GM18505 (cell line): ENCODE measurements around the gene FGD3.

ENCODE experiments used
- ATAC-seq: cut with Tn5 transposase; IDR thresholded peaks from one replicate; pipeline ENCODE4 v1.9.1; 2021; ENCODE audit not compliant: unreplicated experiment
- POLR2A ChIP-seq: IDR thresholded peaks from 4 replicates; pipeline ENCODE4 v1.6.1; 2011; ENCODE audit warnings: borderline replicate concordance; ENCODE audit not compliant: insufficient read depth, insufficient read length; ENCODE audit errors: extremely low read depth

The FGD3 gene

DNA sequence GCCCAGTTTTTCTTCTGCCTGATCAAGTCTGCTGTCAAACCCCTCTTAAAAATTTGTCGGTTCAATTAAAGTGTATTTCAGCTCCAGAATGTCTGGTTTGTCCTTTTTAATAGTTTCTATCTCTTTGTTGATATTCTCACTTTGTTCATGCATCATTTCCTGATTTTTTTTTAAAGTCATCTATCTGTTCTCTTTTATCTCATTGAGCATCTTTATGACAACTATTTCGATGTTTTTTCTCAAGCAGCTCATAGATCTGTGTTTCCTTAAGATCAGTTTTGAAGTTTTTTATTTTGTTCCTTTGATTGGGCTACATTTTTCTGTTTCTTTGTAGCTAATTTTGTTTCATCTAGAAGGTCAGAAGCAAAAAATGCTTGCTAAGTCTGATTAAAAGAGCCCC is 53.7 kb downstream of the FGD3 start:
- no peak for TF ChIP-seq POLR2A
- no peak for ATAC-seq

DNA sequence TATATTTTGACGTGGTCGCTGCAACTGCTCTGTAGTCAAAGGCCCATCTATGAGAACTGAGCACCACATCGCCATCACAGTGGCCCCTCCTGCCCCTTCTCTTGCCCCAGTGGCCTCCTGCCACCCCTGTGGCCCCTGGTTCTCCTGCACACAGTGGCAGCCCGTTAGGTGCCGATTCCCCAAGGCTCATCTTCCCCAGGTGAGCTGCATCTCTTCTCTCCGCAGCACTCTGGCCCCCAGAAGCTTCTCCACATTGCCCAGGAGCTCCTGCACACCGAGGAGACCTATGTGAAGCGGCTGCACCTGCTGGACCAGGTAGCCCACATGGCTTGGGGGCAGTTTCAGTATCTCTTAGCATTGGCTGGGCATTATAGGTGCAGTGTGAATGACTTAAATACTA is 55.4 kb downstream of the FGD3 start:
- TF ChIP-seq POLR2A = no peak

DNA sequence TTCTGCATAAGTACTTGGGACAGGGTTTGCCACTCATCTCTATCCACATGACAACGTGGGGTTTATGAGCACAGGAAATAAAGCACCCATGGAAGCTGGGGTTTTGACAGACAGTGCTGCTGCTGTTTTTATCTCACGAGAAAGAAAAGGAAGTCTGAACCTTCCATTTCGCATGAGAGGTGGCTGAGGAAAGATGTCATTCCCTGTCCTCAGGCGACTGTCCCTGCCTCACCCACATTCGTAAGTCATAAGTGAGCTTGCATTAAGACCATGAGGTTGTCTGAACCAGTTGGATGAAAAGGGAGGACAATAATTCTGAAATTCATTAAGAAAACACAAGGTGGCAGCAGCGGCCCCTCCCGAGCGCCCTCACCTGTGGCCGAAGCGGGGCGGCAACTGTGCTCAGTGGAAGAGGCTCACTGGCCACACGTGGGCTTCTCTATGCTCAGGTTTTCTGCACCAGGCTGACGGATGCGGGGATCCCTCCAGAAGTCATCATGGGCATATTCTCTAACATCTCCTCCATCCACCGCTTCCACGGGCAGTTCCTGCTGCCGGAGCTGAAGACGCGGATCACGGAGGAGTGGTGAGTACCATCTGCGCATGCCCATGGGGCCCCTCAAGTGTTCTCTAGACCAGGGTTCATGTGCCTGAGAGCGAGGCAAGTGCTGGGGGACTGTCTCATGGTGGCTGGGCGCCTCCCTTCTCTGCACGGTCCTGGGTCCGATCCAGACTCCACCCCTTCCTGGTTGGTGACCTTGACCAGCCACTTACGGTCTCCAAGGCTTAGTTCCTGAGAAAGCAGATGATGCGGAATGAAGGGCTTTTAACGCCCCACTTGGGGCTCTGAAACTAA is 56.5 kb downstream of the FGD3 start:
- no peak for ATAC-seq
- TF ChIP-seq POLR2A = no peak

More for the DNA sequence above, 55.4 kb downstream of the FGD3 start:
- ATAC-seq = no peak

DNA sequence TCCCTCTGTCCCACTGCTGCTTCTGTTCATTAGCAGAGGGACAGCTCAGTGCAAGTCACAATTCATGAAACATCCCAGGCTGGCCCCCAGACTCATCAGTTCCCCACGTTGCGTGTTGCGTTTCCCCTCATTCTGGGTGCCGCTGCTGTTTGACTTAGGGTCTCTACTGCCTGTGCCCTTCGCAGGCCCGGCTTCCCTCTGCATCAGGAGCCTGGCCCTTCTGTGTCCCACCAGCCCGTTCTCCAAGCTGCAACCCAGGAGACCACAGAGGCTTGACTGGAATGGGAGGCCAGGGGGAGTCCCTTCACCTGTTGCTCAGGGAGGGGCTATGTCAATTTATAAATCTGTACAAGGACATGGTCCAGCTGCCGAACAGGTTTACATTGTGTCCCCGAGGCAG is 57.2 kb downstream of the FGD3 start:
- no peak for ATAC-seq
- no peak for TF ChIP-seq POLR2A

DNA sequence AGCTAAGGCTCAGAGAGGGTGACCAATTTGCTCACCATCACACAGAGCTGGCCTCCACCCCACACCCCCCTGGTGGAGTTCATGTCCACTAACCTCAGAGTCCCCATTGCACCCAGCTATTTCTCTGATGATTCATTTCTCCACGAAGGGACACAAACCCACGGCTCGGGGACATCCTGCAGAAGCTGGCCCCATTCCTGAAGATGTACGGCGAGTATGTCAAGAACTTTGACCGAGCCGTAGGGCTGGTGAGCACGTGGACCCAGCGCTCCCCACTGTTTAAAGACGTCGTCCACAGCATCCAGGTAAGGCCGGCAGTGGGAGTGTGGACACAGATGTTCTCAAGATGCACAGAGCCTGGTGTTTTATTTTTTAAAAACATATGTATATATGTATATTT is 58.6 kb downstream of the FGD3 start:
- no peak for ATAC-seq
- no peak for TF ChIP-seq POLR2A

DNA sequence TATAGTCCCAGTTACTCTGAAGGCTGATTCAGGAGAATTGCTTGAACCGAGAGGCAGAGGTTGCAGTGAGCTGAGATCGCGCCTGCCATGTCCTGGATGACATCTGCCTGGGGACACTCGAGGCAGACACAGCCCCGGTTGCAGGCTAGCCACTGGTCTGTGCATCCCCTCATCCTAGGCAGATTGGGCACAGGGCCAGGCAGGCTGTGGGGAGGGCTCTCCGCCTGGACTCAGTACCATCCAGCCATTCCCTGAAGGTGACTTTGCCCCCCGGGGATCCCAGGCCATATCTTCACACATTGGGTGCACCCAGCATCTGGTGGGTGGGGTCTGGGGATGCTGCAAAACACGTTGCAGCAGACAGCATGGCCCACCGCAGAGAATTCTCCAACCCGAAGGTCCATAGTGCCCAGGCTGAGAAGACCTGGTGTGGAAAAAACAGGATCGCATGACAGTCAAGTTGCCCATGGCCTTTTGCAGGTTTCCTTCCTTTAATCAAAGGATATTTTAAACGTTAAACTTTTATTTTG is 60.3 kb downstream of the FGD3 start:
- ATAC-seq = no peak
- no peak for TF ChIP-seq POLR2A

DNA sequence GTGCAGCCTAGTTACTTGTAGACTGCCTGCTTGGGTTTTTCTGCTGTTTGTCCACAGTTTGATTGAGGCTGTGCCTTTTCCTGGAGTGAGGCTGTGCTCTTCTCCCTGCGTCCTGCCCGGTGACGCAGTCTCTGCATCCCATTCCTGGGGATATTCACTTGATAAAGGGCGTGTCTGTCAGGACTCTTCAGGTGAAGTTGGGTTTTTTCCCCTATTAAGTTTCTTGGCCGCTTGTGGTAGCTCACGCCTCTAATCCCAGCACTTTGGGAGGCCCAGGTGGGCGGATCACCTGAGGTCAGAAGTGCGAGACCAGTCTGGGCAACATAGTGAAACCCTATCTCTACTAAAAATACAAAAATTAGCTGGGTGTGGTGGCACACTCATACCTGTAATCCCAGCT is 61.1 kb downstream of the FGD3 start:
- no peak for TF ChIP-seq POLR2A
- no peak for ATAC-seq

DNA sequence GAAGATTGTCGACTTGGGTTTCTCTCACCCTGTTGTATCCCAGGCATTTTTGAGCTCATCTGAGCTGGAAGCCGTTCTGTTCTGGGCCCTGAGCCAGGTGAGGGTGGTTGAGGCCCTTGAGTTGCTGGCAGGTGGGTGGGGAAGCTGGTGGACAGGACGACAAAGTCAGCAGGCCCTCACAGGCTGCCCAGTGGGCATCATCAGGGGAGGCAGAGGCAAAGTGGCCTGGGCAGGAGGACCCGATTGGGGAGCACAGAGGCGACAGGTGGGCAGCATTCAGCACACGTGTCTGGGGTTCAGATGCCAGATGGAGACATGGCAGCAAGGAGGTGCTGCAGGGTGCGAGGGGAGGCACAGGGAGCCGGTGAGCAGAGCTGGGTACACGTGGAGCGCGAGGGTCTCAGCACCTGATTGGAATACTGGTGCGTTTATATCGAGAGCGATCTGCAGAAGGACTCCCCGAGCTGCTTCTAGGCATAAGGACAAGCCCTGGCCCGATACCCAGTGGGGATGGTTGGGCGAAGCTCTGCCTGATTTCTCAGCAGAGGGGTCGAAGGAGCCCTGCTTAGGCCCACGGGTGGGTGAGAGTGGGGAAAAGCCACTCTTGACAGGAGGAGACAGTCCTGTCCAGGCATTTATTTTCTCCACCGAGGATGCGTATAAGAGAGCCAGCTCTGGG is 62.2 kb downstream of the FGD3 start:
- no peak for ATAC-seq
- no peak for TF ChIP-seq POLR2A

DNA sequence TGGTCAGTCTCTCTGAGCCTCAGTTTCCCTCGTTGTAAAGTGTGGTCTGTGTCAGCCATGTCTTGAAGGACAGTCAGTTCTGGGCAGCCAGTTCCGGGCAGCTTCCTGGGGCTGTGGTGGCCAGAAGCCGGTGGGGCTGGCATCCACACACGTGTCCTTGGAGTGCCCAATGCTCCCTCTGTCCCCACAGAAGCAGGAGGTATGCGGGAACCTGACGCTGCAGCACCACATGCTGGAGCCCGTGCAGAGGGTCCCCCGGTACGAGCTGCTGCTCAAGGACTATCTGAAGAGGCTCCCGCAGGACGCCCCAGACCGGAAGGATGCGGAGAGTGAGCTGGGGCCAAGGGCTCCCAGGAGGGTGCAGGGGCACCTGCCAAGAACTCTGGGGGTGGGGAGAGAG is 62.7 kb downstream of the FGD3 start:
- no peak for TF ChIP-seq POLR2A
- ATAC-seq = no peak

DNA sequence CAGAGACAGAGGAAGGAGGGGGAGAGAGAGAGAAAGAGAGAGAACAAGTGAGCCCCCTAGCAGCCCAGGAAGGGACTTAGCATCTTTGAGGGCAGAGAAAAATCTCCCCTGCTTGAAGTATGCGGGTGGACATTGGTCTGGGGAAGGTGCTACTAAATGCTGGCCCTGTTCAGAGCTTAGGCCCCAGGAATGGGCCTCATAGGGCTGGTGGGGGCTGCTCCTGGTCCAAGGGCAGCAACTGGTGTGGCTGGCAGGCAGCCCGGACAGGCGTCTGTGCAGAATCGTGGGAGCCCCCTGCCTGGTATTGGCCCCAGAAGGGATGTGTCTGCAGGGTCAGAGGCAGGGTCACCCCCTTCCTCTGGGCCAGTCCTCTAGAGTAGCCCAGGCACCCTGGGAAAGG is 63.4 kb downstream of the FGD3 start:
- no peak for TF ChIP-seq POLR2A
- no peak for ATAC-seq

DNA sequence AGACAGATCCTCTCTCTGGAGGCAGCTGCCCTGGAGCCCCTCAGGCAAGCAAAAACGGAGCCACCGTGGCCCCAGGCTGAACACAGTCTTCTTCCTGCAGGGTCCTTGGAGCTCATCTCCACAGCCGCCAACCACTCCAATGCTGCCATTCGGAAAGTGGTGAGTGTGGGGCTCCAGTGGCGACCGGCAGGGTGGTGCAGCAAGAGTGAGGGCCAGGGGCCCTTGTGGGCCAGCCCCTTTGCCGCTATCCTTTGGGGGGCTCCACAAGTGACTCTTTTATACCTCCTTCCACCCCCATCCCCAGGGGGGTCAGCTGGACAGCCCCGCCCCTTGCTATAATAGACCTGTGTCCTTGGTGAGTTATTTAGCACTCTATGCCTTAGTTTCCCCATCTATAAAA is 63.8 kb downstream of the FGD3 start:
- TF ChIP-seq POLR2A = no peak
- no peak for ATAC-seq

DNA sequence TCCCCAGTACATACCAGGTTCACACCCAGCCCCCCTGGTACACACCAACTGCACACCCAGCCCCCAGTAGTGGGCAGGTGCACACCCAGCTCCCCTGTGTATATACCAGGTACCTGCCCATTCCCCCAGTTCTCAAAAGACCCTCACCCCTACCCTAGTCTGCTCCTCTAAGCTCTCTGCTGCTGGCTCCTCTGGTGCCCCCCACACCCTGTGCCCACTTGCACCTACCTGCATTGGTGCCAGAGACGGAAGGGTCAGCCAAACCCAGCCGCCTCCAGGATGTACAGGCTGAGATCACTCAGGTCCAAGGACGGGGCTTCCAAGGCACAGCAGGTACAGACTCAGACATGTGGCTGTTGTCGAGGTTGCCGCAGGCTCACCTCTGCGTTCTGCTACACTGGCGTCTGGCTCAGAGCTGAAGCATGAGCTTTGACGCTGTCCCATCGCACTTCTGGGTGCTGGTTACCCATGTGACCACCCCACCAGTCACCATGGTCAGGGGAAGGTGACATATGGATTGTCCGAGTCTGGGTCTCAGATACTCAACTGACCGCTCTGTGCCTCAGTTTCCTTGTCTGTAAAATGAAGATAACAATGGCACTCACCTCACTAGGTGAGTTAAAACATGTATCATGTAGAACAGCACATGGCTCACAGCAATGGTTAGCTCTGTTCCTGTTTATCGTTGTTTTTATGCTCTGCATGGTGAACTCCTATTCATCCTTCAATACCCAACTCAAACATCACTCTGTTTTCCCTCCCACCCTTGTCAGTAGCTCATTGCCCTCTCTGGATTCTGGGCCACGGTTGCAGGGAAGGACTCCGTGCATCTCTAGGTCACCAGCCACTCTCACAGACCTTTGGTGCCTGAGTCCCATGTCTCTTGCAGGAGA is 65.9 kb downstream of the FGD3 start:
- no peak for ATAC-seq

More for the DNA sequence above, 65.9 kb downstream of the FGD3 start:
- TF ChIP-seq POLR2A = no peak
